OCI-LY7 (cell line): Measurements from ENCODE around the gene COPB2. TPM values are rescaled to one million over a fixed set of nuclear protein-coding genes. Genes with fewer than 3 reads are reported as not detected.

ENCODE experiments used
- BruUV-seq: library from RNA; stranded (reverse); fragments of 400-500 nt; replicated peaks from 2 replicates; lab custom pipeline; 2021; lab: Mats Ljungman, UMichigan
- CTCF ChIA-PET: fragments of 300-600 bp; sonication (Branson Sonifier 250); formaldehyde crosslinking; loops from one replicate; lab custom pipeline; 2022; ENCODE audit warnings: antibody characterized with exemption; ENCODE audit not compliant: unreplicated experiment; lab: Charles Lee
- POLR2A ChIA-PET: fragments of 300-600 bp; sonication (Branson Sonifier 250); formaldehyde crosslinking; loops from one replicate; lab custom pipeline; 2022; ENCODE audit warnings: antibody characterized with exemption; lab: Charles Lee
- DNase-seq: peaks from one replicate; pipeline ENCODE4 v3.0.0-alpha.2; 2015; ENCODE audit warnings: low spot score
- H2AFZ ChIP-seq: fragments of 200-600 bp; sonication (generic), shearing (Covaris generic); 2 replicates; pipeline ENCODE4 v1.6.1; 2014; ENCODE audit warnings: mild to moderate bottlenecking, antibody characterized with exemption, low read length, moderate library complexity
- H3K27ac ChIP-seq: fragments of 200-600 bp; sonication (generic); 2 replicates; pipeline ENCODE4 v1.5.1; 2014; ENCODE audit warnings: mixed run types, low read depth, mild to moderate bottlenecking, moderate library complexity, low read length, inconsistent platforms; ENCODE audit not compliant: poor library complexity, severe bottlenecking
- H3K36me3 ChIP-seq: fragments of 200-600 bp; sonication (generic); 2 replicates; pipeline ENCODE4 v1.6.1; 2014; ENCODE audit warnings: mild to moderate bottlenecking, antibody characterized with exemption, low read length, moderate library complexity, mixed read lengths; ENCODE audit not compliant: insufficient read depth
- H3K4me1 ChIP-seq: fragments of 200-600 bp; sonication (generic); 2 replicates; pipeline ENCODE4 v1.5.1; 2014; ENCODE audit warnings: mild to moderate bottlenecking, low read length; ENCODE audit not compliant: insufficient read depth, poor library complexity, severe bottlenecking
- H3K4me2 ChIP-seq: fragments of 200-600 bp; sonication (generic); 2 replicates; pipeline ENCODE4 v1.6.1; 2014; ENCODE audit warnings: mild to moderate bottlenecking, low read length
- H3K4me3 ChIP-seq: fragments of 200-600 bp; sonication (generic); 2 replicates; pipeline ENCODE4 v1.5.1; 2014; ENCODE audit warnings: mild to moderate bottlenecking, low read depth, low read length; ENCODE audit not compliant: poor library complexity, severe bottlenecking
- H3K79me2 ChIP-seq: fragments of 200-600 bp; sonication (generic); 2 replicates; pipeline ENCODE4 v1.6.1; 2016; ENCODE audit warnings: low read depth, mild to moderate bottlenecking, low read length, moderate library complexity, mixed read lengths; ENCODE audit not compliant: insufficient read depth
- H3K9me2 ChIP-seq: fragments of 200-600 bp; sonication (generic); 2 replicates; pipeline ENCODE4 v1.6.1; 2016; ENCODE audit warnings: mild to moderate bottlenecking, low read length, mixed read lengths; ENCODE audit not compliant: insufficient read depth
- H3K9me3 ChIP-seq: fragments of 200-600 bp; sonication (generic); 2 replicates; pipeline ENCODE4 v1.6.1; 2014; ENCODE audit warnings: mild to moderate bottlenecking, mixed run types, low read length, mixed read lengths
- H4K20me1 ChIP-seq: fragments of 200-600 bp; sonication (generic); 2 replicates; pipeline ENCODE4 v1.6.1; 2014; ENCODE audit warnings: mild to moderate bottlenecking, antibody characterized with exemption, low read length, moderate library complexity, mixed read lengths; ENCODE audit not compliant: insufficient read depth
- CTCF ChIP-seq: fragments of 200-600 bp; sonication (generic); conservative IDR thresholded peaks from 2 replicates; pipeline ENCODE4 v1.5.1; 2014; ENCODE audit warnings: mild to moderate bottlenecking, antibody characterized with exemption, low read length, moderate library complexity, mixed read lengths
- EZH2phosphoT487 ChIP-seq: fragments of 200-600 bp; sonication (generic); IDR thresholded peaks from 2 replicates; pipeline ENCODE4 v1.6.1; 2018; ENCODE audit warnings: low read depth, borderline replicate concordance, mild to moderate bottlenecking, mixed run types, antibody characterized with exemption, low read length, moderate library complexity, mixed read lengths
- intact Hi-C: fragments of 100-400 bp; cut with micrococcal nuclease; formaldehyde crosslinking; loops from one replicate; pipeline ENCODE4 v1.10.0; 2022; ENCODE audit not compliant: unreplicated experiment
- total RNA-seq, 2 experiments: library from RNA; depleted of rRNA in 1 of 2; stranded (reverse); fragments of >200 nt in 1 of 2; shearing (Covaris generic) in 1 of 2; gene quantifications; 2 replicates each; pipeline ENCODE4 v1.2.3, GENCODE V29; 2014 to 2022

Gene COPB2
- total RNA-seq, 2 experiments from 2014 or later, result 67.9 to 106 TPM

- H3K4me1 ChIP-seq, result peaks cover 13% of the 10 kb centered on the region
- peak within 1 kb of the TSS; percentile 99 for H3K4me2 ChIP-seq
- ChIA-PET POLR2A (interaction anchor here (1.0 to 1.2 kb wide), 3 partner anchors 10 to 46 kb away, joined by 3 to 5 read pairs (median 5); no protein-coding TSS in a partner anchor), CTCF (interaction anchor here (1.1 to 1.5 kb wide), 2 partner anchors 10 to 12 kb away, joined by 4 to 8 read pairs; no protein-coding TSS in a partner anchor)
- peak within 1 kb of the TSS; percentile 66 for H3K27ac ChIP-seq
- peak within 1 kb of the TSS; percentile 94 for H2AFZ ChIP-seq
- H3K36me3 ChIP-seq, result peaks cover 33% of the 10 kb centered on the region
- intact Hi-C loops, result loop anchor here (2.0 to 10.0 kb wide), 2 partner anchors 45 to 1169 kb away; partner anchors contain the start of genes COPB2 and DBR1
- H4K20me1 ChIP-seq, result peaks cover 12% of the 10 kb centered on the region
- H3K9me3 ChIP-seq, result no peaks in the 10 kb centered on the region; the same call in 1 of the 2 replicates
- TF ChIP-seq EZH2phosphoT487, result no peak
- no peak for TF ChIP-seq CTCF
- peak; percentile 89 for DNase-seq
- H3K9me2 ChIP-seq, result no peaks in the 10 kb centered on the region
- peaks cover 25% of the 10 kb centered on the region for H3K79me2 ChIP-seq
- peak within 1 kb of the TSS; percentile 98 for H3K4me3 ChIP-seq
- no TSS peak for BruUV-seq
These were observed 45.3 kb downstream of the COPB2 start, which contains the start of gene MRPS22 for GRCh38 chr3:139343895-139344856. TSS of gene MRPS22 (plus strand) at chr3:139344020. CDS start at chr3:139344027, 7 bp downstream.

GRCh38 chr3:139342054-139342453 is 47.4 kb downstream of the COPB2 start:
- Histone ChIP-seq H3K4me3 (no peak overlapping the region), H3K4me1 (peaks cover 13% of the 10 kb centered on the region), H3K9me3 (no peaks in the 10 kb centered on the region; the same call in 1 of the 2 replicates), H3K9me2 (no peaks in the 10 kb centered on the region), H3K79me2 (peaks cover 25% of the 10 kb centered on the region), H3K36me3 (peaks cover 12% of the 10 kb centered on the region), H2AFZ (no peak overlapping the region; the same call in 1 of the 2 replicates), H4K20me1 (peaks cover 8% of the 10 kb centered on the region; the same call in 1 of the 2 replicates), H3K4me2 (no peak overlapping the region), H3K27ac (no peak overlapping the region)
- intact Hi-C loops, result loop anchor here (10.0 kb wide), 1 partner anchor 1167 kb away; the partner anchor contains the start of gene DBR1
- no peak for DNase-seq
- TF ChIP-seq EZH2phosphoT487 (no peak), CTCF (no peak)
- ChIA-PET CTCF (no interaction called here), POLR2A (interaction anchor here (0.7 kb wide), 1 partner anchor 41 kb away, joined by 3 read pairs; no protein-coding TSS in a partner anchor)
- BruUV-seq, result no TSS peak
